Stimulated activated CD4-positive, alpha-beta T cell treated with anti-CD3 and anti-CD28 coated beads, Interleukin-12 subunit alpha, Interleukin-12 subunit beta, amount 100 ng/mL, for 48 hours (primary cell): ENCODE data around the gene NKAP.
"Not testable (repeated sequence)": the region's sequence is repeated elsewhere in the genome, so short reads cannot be mapped to it uniquely, and the experiment has no call there.

ENCODE experiments used
- DNase-seq, 3 donors: peaks; one replicate each; pipeline ENCODE4 v3.0.0-alpha.2; 2020; ENCODE audit warnings: low read depth in 2 of 3, low spot score in 1 of 3

The NKAP gene

DNA sequence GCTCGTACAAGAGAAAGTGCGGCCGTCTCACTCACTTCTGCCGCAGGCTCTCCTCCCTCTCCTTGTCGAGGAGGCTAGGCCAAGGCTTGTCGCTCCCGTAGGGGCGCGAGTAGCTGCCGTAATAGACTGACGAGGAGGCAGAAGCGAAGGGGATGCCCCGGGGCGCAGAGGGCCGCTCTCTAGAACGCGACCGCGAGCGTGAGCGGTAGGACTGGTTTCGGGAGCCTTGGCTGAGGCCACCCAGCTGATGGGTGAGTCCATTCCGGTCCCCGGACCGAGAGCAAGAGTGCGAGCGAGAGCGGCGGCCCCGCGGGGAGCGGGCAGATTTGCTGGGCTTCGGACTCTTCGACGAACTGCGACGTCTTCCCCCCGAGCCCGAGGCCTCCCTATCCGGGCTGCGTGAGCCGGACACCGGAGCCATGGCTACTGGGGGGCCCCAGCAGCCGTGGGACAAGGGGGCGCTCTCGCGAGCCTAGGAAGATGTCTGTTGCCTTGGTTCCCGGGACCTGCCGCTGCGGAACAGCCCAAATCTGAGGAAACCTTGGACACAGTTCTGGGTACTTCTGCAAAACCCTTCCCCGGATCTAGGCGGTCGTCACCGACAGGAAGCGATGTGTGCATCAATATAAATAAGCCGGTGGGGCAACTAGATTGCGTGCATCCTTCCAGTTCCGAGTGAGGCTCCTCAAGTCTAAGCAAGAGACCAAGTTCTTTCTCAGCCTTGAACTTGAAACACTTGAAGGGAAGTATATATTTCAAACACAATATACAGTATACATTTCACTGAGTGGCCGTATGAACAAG lies at the start of gene NKAP:
Gene NKAP (minus strand): TSS at position 567 of the 804 bp plus-strand sequence. CDS start 146 bp downstream, at position 421.
- DNase-seq = peak; percentile 63 to 83 (median 70)

DNA sequence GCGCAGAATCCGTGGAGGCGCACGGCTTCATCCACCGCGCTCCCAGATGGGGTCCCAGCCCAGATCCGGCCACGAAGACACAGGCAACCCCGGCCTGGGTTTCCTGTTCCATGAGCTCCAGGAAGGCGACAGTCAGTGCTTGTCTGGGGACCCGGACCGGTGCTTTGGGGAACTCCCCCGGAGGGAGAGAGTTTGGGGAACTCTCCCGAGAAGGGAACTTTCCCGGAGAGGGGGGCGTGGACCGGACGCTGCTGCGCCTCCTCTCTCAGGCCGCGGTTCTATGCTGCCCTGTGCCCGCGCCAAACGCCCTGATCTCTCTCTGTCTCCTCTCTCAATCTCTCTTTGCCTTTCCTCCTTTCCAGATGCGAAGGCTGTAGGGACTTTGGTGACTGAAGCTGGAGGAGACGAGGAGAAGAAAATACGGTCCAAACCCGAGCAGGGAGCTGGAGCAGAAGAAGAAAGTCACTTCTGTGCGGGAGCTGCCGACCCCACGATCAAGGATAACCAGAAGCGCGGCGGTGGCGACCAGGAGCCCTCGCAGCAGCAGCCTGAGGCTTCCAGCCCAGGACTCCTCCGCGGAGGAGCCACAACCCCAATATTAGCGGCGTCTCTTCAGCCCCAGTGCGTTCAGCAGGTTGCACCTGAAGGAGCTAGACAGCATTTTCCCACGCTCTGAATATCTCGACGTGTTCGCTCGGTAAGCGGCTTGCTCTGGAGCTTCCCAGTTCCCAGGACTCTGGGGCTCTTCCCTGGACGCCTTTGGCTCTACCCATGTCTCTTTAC lies 47.6 kb upstream of the NKAP start:
- no peak for DNase-seq

DNA sequence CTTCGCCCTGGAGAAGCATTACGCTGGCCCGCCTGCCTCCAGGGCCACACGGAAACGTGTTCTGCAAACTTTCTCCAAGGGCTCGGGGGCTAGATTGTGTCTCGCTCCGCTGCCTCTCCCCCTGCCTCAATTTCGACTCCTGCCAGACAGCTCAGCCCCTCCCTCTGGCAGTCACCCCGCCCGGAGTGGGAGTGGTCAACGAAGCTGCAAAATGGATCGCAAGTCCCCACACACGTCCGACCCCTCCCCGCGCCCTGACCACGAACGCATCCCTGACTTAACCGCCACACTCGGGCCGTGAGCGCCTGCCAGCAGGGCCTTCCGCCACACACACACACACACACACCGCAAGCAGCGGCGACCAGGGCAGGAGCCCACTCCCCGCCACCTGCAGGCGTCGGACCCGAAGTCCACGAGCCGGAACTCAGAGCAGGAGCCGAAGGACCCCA lies 47.0 kb upstream of the NKAP start:
- no peak for DNase-seq

DNA sequence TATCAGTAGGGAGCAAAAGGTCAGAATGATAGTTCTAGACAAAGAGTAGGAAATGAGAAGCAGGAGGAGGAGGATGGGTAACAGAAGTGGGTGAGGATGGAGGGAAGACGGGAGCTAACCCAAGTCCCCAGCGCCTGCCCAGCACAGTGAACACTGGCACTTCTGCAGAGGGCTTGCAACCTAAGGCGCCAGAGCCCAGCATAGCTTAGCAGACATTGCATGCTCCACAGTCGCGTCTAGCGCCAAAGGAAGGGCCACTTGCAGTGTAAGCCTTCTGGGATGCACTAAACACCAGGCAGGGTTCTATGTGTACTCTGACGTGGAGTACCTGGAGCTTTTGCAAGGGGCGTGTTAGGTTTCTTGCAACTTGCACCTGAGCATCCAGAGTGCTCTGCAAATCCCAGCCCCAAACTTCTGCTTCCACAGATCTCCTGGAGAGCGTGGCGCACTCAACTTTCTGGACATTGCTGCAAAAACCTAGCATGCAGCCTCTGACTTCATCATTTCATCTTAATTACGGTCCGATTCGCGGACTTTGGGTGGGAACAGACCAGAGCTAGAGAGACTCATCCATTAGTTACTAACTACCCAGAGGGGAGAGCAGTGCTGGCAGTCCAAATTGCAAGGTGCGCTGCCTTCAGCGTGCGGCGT lies 46.5 kb upstream of the NKAP start:
- no peak for DNase-seq

DNA sequence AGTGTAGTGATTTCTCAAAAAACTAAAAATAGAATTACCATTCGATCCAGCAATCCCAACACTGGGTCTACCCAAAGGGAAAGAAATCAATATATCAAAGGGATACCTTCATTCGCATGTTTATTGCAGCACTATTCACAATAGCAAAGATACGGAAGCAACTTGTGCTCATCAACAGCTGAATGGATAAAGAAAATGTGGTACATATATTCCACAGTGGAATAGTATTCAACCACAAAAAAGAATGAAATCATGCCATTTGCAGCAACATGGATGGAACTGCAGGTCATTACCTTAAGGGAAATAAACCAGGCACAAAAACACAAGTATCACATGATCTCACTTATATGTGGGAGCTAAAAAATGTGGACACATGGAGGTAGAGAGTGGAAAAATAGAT lies 42.7 kb upstream of the NKAP start:
- DNase-seq = no peak

DNA sequence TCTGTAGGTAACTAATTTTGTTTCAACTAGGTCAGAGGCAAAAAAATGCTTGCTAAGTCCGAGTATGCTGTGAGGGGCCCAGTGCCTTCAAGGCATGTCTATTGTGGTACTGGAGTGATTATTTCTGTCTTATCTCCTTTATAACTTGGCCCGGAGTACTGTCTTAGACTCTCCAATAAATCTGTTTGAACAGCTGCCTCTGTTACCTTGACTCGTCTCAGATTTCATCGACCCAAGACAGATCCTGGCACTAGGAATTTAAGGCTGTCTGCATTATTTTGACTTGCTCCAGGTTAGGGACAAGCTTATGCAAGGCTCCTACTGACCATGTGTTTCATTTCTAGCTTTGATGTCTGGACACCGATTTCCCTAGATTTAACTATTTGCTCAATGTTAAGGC lies 41.1 kb upstream of the NKAP start:
- DNase-seq = no peak

DNA sequence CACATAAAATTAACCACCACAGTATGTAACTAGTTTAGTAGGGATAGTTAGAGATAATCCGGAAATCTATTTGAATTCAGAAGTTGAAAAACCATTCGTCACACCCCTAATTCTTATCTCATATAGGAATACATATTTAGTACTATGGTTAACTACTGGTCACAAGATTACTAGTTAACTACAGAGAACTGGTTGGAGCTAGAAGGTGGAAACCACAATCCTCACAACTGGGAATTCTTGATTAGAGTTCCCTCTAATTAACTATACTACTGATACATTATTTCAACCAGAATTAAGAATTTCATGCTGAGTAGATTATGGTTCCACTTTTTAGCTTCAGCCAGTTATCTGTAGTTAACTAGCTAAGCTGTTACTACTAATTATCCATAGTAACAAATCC lies 39.9 kb upstream of the NKAP start:
- DNase-seq = no peak

DNA sequence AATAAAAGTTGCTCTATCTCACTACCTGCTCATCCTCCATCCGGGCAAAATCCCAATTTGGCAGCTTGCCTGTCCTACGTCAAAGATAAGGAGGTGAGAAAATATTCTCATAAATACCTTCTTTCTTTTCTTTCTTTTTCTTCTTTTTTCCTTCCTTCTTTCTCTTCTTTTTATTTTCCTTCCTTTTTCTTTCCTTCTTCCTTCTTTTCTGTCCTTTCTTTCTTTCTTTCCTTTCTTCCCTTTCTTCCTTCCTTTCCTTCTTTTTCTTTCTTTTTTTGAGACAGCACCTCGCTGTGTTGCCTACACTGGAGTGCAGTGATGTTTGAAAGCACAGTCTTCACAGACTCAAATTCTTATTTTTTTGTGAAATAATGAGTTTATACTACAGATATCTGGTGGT lies 38.6 kb upstream of the NKAP start:
- DNase-seq = no peak

DNA sequence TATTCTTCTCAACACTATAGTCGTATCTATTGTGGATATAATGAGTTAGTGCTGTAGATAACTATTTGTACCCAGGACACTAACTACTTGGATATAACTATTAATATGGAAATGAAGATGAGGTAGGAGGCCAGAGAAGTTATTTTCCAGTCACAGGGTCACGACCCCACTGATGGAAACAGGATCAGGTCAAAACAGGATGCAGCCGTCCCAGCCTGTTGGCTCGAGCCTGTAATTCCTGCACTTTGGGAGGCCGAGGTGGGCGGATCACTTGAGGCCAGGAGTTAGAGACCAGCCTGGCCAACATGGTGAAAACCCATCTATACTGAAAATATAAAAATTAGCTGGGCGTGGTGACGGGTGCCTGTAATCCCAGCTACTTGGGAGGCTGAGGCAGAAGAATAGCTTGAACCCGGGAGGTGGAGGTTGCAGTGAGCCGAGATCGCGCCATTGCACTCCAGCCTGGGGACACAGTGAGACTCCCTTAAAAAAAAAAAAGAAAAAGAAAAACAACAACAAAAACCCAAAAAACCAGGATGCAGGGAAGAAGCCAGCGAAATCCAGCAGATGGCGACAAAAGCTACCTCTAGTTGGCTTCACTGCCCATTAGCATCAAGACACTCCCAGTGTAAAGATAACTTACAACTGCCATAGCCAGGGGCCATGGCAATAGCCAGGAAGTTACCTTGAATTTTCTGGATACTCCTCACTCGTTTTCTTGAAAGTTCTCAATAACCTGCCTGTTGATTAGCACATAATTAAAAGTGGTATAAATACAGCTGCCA lies 37.9 kb upstream of the NKAP start:
- no peak for DNase-seq

DNA sequence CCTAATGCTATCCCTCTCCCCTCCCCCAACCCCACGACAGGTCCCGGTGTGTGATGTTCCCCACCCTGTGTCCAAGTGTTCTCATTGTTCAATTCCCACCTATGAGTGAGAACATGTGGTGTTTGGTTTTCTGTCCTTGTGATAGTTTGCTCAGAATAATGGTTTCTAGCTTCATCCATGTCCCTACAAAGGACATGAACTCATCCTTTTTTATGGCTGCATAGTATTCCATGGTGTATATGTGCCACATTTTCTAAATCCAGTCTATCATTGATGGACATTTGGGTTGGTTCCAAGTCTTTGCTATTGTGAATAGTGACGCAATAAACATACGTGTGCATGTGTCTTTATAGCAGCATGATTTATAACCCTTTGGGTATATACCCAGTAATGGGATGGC lies 33.6 kb upstream of the NKAP start:
- DNase-seq = not testable (repeated sequence)

DNA sequence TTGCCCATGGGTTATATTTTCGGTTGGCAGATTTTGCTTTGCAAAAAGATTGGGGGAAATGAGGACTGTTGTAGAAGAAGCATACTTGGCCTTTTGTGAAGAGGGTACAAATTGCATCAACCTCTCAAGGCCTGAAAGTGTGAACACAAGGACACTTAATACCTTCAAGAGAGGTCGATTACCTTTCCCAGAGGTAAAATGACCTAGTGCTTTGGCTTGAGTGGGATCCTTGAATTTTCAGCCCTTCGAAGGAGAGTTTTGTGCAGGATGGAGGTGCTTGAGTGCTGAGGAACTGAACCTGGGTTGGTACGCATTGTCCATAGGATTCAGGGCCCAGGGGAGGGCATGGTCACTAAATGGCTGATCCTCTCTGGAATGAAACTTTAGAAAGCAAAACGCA lies 27.6 kb upstream of the NKAP start:
- no peak for DNase-seq

DNA sequence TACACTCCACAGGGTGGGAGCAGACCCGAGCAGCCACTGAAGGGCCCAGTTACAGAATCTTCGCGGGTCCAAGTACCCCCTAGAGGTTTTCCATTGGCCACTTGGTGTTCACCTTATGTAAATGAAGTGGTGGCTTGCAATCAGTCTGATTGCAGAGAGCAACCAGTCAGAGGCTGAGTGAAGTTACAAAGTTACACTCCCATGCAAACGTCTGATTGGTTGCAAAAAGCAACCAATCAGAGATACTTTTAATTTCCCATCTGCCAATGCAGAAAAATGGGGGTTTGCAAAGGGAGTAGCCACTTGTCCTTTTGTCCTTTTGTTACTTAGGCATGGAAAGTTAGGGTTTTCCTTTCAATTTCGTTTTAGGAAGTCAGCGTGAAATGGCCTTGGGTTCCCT lies 27.0 kb upstream of the NKAP start:
- DNase-seq = no peak

DNA sequence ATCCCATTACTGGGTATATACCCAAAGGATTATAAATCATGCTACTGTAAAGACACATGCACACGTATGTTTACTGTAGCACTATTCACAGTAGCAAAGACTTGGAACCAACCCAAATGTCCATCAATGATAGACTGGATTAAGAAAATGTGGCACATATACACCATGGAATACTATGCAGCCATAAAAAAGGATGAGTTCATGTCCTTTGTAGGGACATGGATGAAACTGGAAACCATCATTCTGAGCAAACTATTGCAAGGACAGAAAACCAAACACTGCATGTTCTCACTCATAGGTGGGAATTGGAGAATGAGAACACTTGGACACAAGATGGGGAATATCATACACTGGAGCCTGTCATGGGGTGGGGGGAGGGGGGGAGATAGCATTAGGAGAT lies 23.3 kb upstream of the NKAP start:
- DNase-seq = not testable (repeated sequence)

DNA sequence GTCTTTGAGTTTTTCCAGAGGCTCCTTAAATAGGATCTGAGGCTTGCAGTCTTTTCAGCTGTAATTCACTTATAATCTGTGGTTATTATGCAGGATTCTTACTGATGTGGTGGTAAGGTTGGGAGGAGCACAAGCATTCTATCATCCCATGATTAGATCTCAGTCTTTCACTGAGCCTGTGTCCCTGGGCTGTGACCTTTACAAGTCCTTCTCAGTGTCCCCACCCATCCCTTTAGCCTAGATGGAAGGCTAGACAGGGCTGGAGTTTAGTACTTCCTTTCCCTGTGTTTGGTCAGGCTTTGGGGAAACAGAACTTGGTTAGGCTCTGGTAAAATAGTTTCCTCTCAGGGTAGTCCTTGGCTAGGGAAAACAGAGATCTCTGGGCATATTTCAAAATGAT lies 17.1 kb upstream of the NKAP start:
- DNase-seq = no peak

DNA sequence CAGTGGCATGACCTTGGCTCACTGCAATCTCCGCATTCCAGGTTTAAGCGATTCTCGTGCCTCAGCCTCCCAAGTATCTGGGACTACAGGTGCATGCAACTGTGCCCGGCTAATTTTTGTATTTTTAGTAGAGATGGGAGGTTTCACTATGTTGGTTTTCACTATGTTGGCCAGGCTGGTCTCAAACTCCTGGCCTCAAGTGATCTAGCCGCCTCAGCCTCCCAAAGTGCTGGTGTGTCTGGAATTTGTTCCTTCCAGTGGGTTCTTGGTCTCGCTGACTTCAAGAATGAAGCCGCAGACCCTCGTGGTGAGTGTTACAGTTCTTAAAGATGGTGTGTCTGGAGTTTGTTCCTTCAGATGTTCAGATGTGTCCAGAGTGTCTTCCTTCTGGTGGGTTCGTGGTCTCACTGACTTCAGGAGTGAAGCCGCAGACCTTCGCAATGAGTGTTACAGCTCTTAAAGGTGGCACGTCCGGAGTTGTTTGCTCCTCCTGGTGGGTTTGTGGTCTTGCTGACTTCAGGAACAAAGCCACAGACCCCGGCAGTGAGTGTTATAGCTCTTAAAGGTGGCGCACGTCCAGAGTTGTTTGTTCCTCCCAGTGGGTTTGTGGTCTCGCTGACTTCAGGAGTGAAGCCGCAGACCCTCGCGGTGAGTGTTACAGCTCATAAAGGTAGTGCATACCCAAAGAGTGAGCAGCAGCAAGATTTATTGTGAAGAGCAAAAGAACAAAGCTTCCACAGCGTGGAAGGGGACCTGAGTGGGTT lies 12.4 kb upstream of the NKAP start:
- peak in 2 of 3 donors; percentile 12 to 30 for DNase-seq

DNA sequence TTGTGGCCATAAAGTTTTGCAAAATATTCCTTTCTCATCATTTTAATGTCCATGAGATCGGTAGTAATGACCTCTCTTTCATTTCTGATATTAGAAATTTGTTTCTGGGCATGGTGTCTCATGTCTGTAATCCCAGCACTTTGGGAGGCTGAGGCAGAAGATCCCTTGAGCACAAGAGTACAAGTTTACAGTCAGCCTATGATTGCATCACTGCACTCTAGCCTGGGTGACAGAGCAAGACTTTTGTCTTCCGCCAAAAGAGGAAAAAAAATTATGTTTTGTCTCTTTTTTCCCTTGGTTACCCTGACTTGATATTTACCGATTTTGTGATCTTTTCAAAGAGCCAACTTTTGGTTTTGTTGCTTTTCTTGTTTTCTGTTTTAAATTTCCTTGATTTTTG lies 10.8 kb upstream of the NKAP start:
- DNase-seq = no peak

DNA sequence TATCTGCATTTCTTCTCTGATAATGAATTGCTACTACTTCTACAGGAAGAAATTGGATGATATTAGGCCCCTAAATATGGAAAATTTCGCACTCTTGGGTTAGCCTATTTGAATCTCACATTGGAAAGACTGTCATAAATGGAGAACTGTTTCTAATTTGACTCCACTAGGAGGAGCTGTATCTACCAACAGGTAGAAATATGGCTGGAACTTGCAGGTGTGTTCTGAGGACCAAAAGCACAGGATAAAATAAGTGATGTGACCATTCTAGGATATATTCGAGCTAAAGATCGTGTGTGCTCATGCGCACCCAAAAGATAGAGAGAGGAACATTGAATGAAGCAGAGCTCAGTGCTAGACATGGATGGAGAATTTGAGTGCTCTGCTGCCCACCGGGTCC lies 4.8 kb upstream of the NKAP start:
- no peak for DNase-seq

DNA sequence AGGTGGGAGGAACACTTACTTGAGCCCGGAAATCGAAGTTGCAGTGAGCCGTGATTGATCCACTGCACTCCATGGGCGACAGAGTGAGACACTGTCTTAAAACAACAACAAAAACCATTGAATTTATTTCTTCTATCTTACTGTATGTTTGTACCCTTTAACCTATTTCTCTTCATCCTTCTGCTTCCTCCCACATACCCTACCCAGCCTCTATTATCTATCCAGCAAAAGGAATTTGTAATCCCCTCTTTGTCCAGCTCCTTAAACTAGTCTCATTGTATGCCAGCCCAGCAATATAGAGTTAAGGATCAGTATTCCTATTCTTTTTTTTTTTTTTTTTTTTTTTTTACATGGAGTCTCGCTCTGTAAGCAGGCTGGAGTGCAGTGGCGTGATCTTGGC lies 1.9 kb upstream of the NKAP start:
- DNase-seq = no peak

DNA sequence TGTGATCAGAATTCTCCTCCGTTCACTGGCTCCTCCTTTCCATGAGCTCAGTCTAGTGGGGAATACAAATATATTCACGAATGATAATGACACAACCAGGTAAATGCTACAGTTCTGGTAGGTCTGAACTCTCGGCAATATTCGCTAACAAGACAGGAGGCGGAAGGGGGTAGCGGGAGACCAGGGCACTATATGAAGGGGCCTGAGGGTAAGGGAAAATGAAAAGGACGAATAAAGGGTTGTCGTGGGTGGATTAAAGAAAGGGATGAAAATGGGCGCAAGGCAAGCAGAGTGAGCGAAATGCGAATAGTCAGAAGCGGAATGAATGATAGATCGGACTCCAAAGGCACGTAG lies 743 bp downstream of the NKAP start:
- DNase-seq = no peak

DNA sequence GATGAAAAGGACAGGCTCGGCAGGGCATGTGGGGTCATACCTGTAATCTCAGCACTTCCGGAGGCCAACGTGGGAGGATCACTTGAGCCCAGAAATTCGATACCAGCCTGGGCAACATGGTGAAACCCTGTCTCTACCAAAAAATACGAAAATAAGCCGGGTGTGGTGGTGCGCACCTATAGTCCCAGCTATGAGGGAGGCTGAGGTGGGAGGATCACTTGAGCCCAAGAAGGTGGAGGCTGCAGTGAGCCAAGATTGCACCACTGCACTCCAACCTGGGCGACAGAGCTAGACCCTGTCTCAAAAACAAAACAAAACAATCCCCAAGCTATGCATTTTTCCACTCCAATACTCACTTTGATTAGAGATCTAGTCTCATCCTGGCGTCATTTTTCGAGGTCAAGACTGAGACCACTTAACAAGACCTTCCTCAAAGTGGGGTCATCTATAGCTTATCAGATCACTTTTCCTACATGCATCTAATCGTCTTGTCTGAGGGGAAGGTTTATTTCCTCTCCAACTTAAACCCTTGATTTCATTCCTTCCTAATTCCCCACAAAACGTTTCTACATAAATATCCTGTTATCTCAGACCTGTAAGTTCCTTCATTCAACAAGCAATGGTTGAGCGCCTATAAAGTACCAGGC lies 1.3 kb downstream of the NKAP start:
- no peak for DNase-seq
